ENCODE measurements around the gene RELN.

DNA sequence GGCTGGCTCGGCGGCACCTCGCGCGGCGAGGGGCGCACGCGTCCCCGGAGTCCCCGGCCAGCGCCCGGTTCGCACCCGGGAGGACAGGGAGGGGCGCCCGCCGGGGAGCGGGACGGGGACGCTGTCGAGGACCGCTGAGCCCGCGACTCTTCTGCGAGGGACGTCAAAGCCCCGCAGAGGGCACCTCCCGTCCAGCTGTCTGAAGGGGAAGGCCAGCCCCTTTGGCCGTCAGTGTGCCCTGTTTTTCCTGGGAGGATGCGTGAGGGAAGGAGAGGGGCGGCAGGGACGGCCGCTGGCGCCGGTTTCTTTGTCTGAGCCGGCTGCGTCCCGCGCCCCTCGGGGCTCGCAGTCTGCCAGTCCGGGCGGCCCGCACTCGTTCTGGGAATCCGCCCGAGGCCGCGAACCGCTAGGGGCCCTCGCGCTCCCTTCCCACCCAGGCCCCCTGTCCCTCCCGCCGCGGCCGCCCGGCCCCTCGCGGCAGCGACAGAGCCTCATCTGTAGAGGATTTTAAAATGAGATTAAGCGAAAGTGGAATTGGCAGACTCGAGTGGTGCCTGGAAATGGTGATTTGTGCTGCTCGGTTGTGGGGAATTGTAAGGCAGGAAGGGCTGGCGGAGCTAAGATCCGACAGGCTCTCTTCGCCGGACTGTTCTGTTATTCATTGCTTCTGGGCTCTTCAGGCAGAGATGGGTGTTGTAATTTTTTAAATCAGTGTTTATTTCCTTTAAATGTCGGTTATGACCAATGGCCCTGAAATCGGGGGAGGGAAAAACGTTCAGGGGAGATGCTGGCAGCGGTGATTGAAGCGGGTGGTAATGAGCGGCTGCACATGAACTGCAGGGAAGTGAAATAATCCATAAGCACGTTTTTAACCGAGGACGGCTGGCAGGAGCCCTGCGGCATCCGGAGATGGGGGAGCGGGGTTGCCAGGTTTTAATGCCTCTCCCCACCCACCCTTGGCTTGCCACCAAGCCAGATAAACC lies 618 bp upstream of the RELN start:
- TF ChIP-seq, protein P1, sequence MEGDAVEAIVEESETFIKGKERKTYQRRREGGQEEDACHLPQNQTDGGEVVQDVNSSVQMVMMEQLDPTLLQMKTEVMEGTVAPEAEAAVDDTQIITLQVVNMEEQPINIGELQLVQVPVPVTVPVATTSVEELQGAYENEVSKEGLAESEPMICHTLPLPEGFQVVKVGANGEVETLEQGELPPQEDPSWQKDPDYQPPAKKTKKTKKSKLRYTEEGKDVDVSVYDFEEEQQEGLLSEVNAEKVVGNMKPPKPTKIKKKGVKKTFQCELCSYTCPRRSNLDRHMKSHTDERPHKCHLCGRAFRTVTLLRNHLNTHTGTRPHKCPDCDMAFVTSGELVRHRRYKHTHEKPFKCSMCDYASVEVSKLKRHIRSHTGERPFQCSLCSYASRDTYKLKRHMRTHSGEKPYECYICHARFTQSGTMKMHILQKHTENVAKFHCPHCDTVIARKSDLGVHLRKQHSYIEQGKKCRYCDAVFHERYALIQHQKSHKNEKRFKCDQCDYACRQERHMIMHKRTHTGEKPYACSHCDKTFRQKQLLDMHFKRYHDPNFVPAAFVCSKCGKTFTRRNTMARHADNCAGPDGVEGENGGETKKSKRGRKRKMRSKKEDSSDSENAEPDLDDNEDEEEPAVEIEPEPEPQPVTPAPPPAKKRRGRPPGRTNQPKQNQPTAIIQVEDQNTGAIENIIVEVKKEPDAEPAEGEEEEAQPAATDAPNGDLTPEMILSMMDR (IDR thresholded peaks at IDR 0.05): peak; percentile 38
- TF ChIP-seq ZFX (IDR thresholded peaks at IDR 0.05; ENCODE audit: borderline replicate concordance): no peak

All from 22Rv1 (cell line).